ENCODE results near the gene NR6A1.

Gene NR6A1

GRCh38 chr9:124680049-124680448, 91.1 kb downstream of the NR6A1 start:
- DNase-seq (ENCODE audit: insufficient read length, low spot score) (no peak), FAIRE-seq (no peak)
- TF ChIP-seq CTCF (IDR thresholded peaks at IDR 0.05; ENCODE audit: insufficient read depth, missing control alignments) = no peak

- DNase-seq (ENCODE audit: insufficient read length, low spot score) = no peak
- no peak for FAIRE-seq
- no peak for TF ChIP-seq CTCF (IDR thresholded peaks at IDR 0.05; ENCODE audit: insufficient read depth, missing control alignments)
Observed at GRCh38 chr9:124676159-124676551, 95.0 kb downstream of the NR6A1 start.

DNA sequence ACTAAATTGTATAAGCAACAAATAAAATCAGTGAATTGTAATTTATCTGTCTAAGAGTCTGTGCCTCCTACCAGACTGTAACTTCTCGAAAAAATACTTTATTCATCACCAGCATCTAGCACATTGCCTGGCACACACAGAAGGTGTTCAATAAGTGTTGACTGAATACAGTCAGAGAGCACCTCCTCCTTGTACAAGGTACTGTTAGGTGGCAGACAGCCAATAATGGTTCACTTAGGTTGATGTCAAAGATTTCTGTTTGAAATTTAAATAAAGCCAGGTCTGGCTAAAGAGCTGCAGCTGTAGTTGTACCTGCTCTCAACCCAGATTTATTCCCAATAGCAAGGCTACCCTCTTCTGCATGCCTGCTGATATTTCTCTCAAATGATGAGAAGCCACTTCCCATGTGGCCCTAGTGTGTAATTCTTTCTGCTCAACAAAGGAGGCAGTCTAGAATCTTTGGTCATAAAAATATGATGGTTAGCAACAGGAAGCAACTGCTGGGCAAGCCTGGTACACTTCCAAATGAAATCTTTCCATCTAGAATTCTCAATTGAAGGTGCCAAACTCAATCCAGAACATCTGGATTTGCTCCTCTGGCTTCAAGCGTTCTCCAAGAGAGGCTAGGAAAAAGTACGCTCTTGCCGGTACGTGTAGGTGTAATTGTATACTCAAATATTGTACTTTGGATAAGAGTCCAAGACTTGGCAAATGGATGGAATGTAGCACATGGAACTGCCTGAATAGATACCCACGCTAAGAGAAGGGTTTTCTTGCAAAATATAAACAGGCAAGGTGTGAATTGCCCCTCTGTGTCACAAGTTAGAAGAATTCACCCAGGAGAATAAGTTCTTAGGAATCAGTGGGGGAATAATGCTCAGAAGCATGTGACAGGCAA, 95.6 kb downstream of the NR6A1 start:
- FAIRE-seq (no peak), DNase-seq (ENCODE audit: insufficient read length, low spot score) (no peak)
- TF ChIP-seq CTCF (IDR thresholded peaks at IDR 0.05; ENCODE audit: insufficient read depth, missing control alignments) = no peak

GRCh38 chr9:124674651-124675050, 96.5 kb downstream of the NR6A1 start:
- TF ChIP-seq CTCF (IDR thresholded peaks at IDR 0.05; ENCODE audit: insufficient read depth, missing control alignments) = no peak
- FAIRE-seq = no peak
- no peak for DNase-seq (ENCODE audit: insufficient read length, low spot score)

- DNase-seq (ENCODE audit: insufficient read length, low spot score) (no peak), FAIRE-seq (no peak)
- no peak for TF ChIP-seq CTCF (IDR thresholded peaks at IDR 0.05; ENCODE audit: insufficient read depth, missing control alignments)
Observed at GRCh38 chr9:124673063-124673462, 98.0 kb downstream of the NR6A1 start.

DNA sequence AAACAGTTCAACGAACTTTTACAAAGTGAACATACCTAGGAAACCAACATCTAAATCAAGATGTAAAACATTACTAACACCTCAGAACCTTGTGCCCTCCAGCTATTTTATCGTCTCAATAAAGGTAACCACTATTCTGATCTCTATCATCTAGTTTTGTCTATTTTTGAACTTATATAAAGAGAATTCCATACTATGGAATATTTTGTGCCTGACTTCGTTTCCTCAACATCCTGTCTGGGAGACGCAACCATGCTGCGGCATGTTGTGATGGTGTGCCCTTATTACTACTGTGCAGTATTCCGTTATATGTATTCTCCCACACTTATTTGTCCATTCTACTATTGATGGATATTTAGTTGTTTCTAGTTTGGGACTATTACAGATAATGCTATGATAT, 99.2 kb downstream of the NR6A1 start:
- no peak for TF ChIP-seq CTCF (IDR thresholded peaks at IDR 0.05; ENCODE audit: insufficient read depth, missing control alignments)
- FAIRE-seq (no peak), DNase-seq (ENCODE audit: insufficient read length, low spot score) (no peak)

DNA sequence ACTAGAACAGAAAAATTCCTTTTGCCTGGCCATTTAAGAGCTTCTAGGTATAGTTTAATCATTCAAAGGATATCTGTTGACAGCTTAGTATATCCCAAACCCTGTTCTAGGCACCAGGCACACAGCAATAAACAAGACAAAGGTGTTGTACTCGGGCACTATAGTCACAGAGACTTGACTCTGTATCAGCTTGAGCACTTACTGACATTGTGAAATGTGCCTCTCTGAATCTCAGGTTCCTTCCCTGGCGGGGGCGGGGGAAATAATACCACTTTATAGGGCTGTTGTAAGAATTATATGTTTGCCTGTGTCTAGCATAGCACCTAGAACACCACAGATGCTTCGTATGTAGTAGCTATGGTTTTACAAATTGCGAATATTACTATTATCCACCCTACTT, 104.5 kb downstream of the NR6A1 start:
- FAIRE-seq (no peak), DNase-seq (ENCODE audit: insufficient read length, low spot score) (no peak)
- no peak for TF ChIP-seq CTCF (IDR thresholded peaks at IDR 0.05; ENCODE audit: insufficient read depth, missing control alignments)
